GM21786 (cell line): ENCODE measurements around the gene MAT1A.
"Not testable (repeated sequence)": the region's sequence is repeated elsewhere in the genome, so short reads cannot be mapped to it uniquely, and the experiment has no call there.

Source experiments
- ATAC-seq: cut with Tn5 transposase; IDR thresholded peaks from one replicate; pipeline ENCODE4 v1.9.1; 2021; ENCODE audit not compliant: unreplicated experiment

MAT1A gene

GRCh38 chr10:80233871-80234270, 55.6 kb downstream of the MAT1A start:
- not testable (repeated sequence) for ATAC-seq

- ATAC-seq, result peak; percentile 85
Observed at GRCh38 chr10:80226723-80227122, 62.7 kb downstream of the MAT1A start.

GRCh38 chr10:80223031-80223419, 66.4 kb downstream of the MAT1A start:
- not testable (repeated sequence) for ATAC-seq
